GM21529 (cell line): Measurements from ENCODE around the gene COTL1.

Experiments
- ATAC-seq: cut with Tn5 transposase; IDR thresholded peaks from one replicate; pipeline ENCODE4 v1.9.1; 2021; ENCODE audit not compliant: unreplicated experiment

COTL1 gene

GRCh38 chr16:84555418-84556196 lies 62.3 kb downstream of the COTL1 start:
- ATAC-seq: no peak

- no peak for ATAC-seq
Observed at GRCh38 chr16:84554627-84555328, 63.1 kb downstream of the COTL1 start.

- ATAC-seq: no peak
Observed at GRCh38 chr16:84553873-84554399, 63.9 kb downstream of the COTL1 start.

- ATAC-seq: no peak
Observed at GRCh38 chr16:84552135-84552534, 65.7 kb downstream of the COTL1 start.

- no peak for ATAC-seq
Observed at GRCh38 chr16:84550096-84550495, 67.8 kb downstream of the COTL1 start.

GRCh38 chr16:84548971-84549844 lies 68.7 kb downstream of the COTL1 start:
- ATAC-seq: no peak

GRCh38 chr16:84548508-84548907 lies 69.4 kb downstream of the COTL1 start:
- ATAC-seq: no peak

- no peak for ATAC-seq
Observed at GRCh38 chr16:84547546-84548061, 70.3 kb downstream of the COTL1 start.

GRCh38 chr16:84546669-84547545 lies 71.0 kb downstream of the COTL1 start:
- no peak for ATAC-seq

- ATAC-seq: no peak
Observed at GRCh38 chr16:84545114-84545737, 72.7 kb downstream of the COTL1 start.

- no peak for ATAC-seq
Observed at GRCh38 chr16:84544031-84544773, 73.7 kb downstream of the COTL1 start.

GRCh38 chr16:84543253-84543652 lies 74.6 kb downstream of the COTL1 start:
- ATAC-seq: no peak

GRCh38 chr16:84541999-84542817 lies 75.7 kb downstream of the COTL1 start:
- ATAC-seq: no peak

GRCh38 chr16:84540194-84540593 lies 77.7 kb downstream of the COTL1 start:
- ATAC-seq: no peak

GRCh38 chr16:84538222-84538840 lies 79.5 kb downstream of the COTL1 start:
- ATAC-seq: no peak

GRCh38 chr16:84537491-84538151 lies 80.3 kb downstream of the COTL1 start:
- no peak for ATAC-seq

GRCh38 chr16:84535851-84536250 lies 82.0 kb downstream of the COTL1 start:
- ATAC-seq: no peak
